ENCODE measurements around the gene SAPCD2. TPM values are rescaled to one million over a fixed set of nuclear protein-coding genes. Genes with fewer than 3 reads are reported as not detected.

SAPCD2 gene
- total and polyA plus RNA-seq, 2 experiments from 2014 or later = 13.4 to 60.3 TPM

DNA sequence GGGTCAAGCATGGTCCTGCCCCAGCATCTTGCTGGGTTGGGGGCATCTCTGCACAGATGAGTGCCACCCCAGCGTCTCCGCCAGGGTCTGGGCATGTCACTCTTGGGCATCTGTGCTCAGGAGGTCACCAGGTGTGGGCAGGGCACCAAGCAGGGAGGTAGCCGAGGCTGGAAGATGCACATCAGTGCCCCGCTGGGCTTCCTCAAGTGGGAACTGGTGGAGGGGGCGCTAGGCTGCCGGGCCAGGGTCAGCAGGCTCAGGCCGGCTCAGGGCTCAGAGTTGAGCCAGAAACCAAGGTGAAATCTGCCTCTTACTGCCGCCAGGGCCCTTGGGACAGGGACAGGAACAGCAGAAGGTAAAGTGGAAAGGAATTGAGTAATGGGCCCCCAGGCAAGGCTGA, 34.4 kb downstream of the SAPCD2 start:
- Histone ChIP-seq H3K4me2 (no peak overlapping the region), H3K9me2 (ENCODE audit: insufficient read depth) (no peaks in the 10 kb centered on the region), H2AFZ (no peak overlapping the region), H3K79me2 (replicated peaks; ENCODE audit: insufficient read depth) (no peaks in the 10 kb centered on the region), H3K4me1 (ENCODE audit: insufficient read depth) (no peaks in the 10 kb centered on the region), H3F3A (replicated peaks; ENCODE audit: low read depth) (no peaks in the 10 kb centered on the region), H3K27me3 (ENCODE audit: insufficient read depth) (no peaks in the 10 kb centered on the region), H3K27ac (ENCODE audit: low read depth) (no peak overlapping the region), H3K4me3 (no peak overlapping the region), H3K36me3 (ENCODE audit: insufficient read depth) (no peaks in the 10 kb centered on the region), H4K20me1 (replicated peaks; ENCODE audit: insufficient read depth) (no peaks in the 10 kb centered on the region)
- TF ChIP-seq STAT1 (IDR thresholded peaks at IDR 0.05; ENCODE audit: unreplicated experiment) (no peak), POLR2AphosphoS5 (IDR thresholded peaks at IDR 0.05; ENCODE audit: low read depth) (no peak)
- TF ChIP-seq, protein P1, sequence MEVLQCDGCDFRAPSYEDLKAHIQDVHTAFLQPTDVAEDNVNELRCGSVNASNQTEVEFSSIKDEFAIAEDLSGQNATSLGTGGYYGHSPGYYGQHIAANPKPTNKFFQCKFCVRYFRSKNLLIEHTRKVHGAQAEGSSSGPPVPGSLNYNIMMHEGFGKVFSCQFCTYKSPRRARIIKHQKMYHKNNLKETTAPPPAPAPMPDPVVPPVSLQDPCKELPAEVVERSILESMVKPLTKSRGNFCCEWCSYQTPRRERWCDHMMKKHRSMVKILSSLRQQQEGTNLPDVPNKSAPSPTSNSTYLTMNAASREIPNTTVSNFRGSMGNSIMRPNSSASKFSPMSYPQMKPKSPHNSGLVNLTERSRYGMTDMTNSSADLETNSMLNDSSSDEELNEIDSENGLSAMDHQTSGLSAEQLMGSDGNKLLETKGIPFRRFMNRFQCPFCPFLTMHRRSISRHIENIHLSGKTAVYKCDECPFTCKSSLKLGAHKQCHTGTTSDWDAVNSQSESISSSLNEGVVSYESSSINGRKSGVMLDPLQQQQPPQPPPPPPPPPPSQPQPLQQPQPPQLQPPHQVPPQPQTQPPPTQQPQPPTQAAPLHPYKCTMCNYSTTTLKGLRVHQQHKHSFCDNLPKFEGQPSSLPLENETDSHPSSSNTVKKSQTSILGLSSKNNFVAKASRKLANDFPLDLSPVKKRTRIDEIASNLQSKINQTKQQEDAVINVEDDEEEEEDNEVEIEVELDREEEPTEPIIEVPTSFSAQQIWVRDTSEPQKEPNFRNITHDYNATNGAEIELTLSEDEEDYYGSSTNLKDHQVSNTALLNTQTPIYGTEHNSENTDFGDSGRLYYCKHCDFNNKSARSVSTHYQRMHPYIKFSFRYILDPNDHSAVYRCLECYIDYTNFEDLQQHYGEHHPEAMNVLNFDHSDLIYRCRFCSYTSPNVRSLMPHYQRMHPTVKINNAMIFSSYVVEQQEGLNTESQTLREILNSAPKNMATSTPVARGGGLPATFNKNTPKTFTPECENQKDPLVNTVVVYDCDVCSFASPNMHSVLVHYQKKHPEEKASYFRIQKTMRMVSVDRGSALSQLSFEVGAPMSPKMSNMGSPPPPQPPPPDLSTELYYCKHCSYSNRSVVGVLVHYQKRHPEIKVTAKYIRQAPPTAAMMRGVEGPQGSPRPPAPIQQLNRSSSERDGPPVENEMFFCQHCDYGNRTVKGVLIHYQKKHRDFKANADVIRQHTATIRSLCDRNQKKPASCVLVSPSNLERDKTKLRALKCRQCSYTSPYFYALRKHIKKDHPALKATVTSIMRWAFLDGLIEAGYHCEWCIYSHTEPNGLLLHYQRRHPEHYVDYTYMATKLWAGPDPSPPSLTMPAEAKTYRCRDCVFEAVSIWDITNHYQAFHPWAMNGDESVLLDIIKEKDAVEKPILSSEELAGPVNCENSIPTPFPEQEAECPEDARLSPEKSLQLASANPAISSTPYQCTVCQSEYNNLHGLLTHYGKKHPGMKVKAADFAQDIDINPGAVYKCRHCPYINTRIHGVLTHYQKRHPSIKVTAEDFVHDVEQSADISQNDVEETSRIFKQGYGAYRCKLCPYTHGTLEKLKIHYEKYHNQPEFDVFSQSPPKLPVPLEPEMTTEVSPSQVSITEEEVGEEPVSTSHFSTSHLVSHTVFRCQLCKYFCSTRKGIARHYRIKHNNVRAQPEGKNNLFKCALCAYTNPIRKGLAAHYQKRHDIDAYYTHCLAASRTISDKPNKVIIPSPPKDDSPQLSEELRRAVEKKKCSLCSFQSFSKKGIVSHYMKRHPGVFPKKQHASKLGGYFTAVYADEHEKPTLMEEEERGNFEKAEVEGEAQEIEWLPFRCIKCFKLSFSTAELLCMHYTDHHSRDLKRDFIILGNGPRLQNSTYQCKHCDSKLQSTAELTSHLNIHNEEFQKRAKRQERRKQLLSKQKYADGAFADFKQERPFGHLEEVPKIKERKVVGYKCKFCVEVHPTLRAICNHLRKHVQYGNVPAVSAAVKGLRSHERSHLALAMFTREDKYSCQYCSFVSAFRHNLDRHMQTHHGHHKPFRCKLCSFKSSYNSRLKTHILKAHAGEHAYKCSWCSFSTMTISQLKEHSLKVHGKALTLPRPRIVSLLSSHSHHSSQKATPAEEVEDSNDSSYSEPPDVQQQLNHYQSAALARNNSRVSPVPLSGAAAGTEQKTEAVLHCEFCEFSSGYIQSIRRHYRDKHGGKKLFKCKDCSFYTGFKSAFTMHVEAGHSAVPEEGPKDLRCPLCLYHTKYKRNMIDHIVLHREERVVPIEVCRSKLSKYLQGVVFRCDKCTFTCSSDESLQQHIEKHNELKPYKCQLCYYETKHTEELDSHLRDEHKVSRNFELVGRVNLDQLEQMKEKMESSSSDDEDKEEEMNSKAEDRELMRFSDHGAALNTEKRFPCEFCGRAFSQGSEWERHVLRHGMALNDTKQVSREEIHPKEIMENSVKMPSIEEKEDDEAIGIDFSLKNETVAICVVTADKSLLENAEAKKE (CRISPR knock-in tag; IDR thresholded peaks at IDR 0.05) = no peak
- TF ChIP-seq, protein P2, sequence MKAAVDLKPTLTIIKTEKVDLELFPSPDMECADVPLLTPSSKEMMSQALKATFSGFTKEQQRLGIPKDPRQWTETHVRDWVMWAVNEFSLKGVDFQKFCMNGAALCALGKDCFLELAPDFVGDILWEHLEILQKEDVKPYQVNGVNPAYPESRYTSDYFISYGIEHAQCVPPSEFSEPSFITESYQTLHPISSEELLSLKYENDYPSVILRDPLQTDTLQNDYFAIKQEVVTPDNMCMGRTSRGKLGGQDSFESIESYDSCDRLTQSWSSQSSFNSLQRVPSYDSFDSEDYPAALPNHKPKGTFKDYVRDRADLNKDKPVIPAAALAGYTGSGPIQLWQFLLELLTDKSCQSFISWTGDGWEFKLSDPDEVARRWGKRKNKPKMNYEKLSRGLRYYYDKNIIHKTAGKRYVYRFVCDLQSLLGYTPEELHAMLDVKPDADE (IDR thresholded peaks at IDR 0.05) = no peak
- H3K27me3 Mint-ChIP-seq (ENCODE audit: insufficient read depth, low read depth, poor library complexity) = peaks cover 11% of the 10 kb centered on the region
- no peaks in the 10 kb centered on the region for H3K9me3 Mint-ChIP-seq
- DNase-seq (ENCODE audit: low spot score) (no peak), ATAC-seq (peak; percentile 4; the same call in 1 of the 3 replicates)
- H3K36me3 Mint-ChIP-seq (ENCODE audit: low read depth) = no peaks in the 10 kb centered on the region; the same call in 2 of the 3 replicates
- H3K4me1 Mint-ChIP-seq = no peaks in the 10 kb centered on the region
- no peak overlapping the region for H3K27ac Mint-ChIP-seq
- H3K4me3 Mint-ChIP-seq = no peak overlapping the region

DNA sequence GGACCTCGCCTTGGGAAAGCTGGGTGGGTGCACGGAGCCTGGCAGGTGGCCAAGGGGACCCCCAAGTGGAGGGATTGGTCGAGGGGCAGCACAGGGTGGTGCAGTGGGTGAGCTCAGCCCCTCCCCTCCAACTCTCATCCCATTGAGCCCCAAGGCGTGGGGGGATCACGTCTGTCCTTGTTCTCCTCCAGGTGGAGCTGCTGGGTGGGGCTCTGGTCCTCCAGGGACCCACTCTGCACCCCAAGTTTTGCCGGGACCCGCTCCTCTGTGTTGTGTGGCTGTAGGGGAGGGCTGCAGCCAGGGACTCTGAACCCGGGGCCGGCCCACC, 34.9 kb downstream of the SAPCD2 start:
- Histone ChIP-seq H3K4me2 (peak overlapping the region; percentile 38; the same call in 1 of the 2 replicates), H3F3A (replicated peaks; ENCODE audit: low read depth) (no peaks in the 10 kb centered on the region), H3K9me2 (ENCODE audit: insufficient read depth) (no peaks in the 10 kb centered on the region), H4K20me1 (replicated peaks; ENCODE audit: insufficient read depth) (no peaks in the 10 kb centered on the region), H3K4me3 (peak overlapping the region; percentile 34; the same call in 1 of the 2 replicates), H3K79me2 (replicated peaks; ENCODE audit: insufficient read depth) (no peaks in the 10 kb centered on the region), H3K27me3 (ENCODE audit: insufficient read depth) (no peaks in the 10 kb centered on the region), H3K36me3 (ENCODE audit: insufficient read depth) (no peaks in the 10 kb centered on the region), H3K4me1 (ENCODE audit: insufficient read depth) (no peaks in the 10 kb centered on the region), H3K27ac (ENCODE audit: low read depth) (no peak overlapping the region), H2AFZ (no peak overlapping the region)
- no peaks in the 10 kb centered on the region for H3K9me3 Mint-ChIP-seq
- H3K27ac Mint-ChIP-seq = no peak overlapping the region
- peak; percentile 66 for ATAC-seq
- DNase-seq (ENCODE audit: low spot score) = peak; percentile 51
- no peak overlapping the region for H3K4me3 Mint-ChIP-seq
- H3K4me1 Mint-ChIP-seq = no peaks in the 10 kb centered on the region
- H3K36me3 Mint-ChIP-seq (ENCODE audit: low read depth) = no peaks in the 10 kb centered on the region; the same call in 2 of the 3 replicates
- peaks cover 9% of the 10 kb centered on the region for H3K27me3 Mint-ChIP-seq (ENCODE audit: insufficient read depth, low read depth, poor library complexity)
- TF ChIP-seq, protein P1 (CRISPR knock-in tag; IDR thresholded peaks at IDR 0.05) = no peak
- TF ChIP-seq NANOG (IDR thresholded peaks at IDR 0.05; ENCODE audit: borderline replicate concordance) = no peak
